GM12873 (cell line): ENCODE measurements around the gene ATP13A5.

Experiments
- CTCF ChIP-seq: IDR thresholded peaks from 2 replicates; pipeline ENCODE4 v1.5.1; 2012; ENCODE audit warnings: low read depth, mild to moderate bottlenecking, moderate library complexity, low read length, control low read depth; ENCODE audit not compliant: insufficient read depth; ENCODE audit errors: missing control alignments

ATP13A5 gene

GRCh38 chr3:193269343-193270028 lies 109.1 kb downstream of the ATP13A5 start:
- TF ChIP-seq CTCF: no peak

GRCh38 chr3:193262707-193263106 lies 115.8 kb downstream of the ATP13A5 start:
- no peak for TF ChIP-seq CTCF

- TF ChIP-seq CTCF: no peak
Measured at GRCh38 chr3:193261970-193262369, 116.6 kb downstream of the ATP13A5 start.

GRCh38 chr3:193253986-193254660 lies 124.4 kb downstream of the ATP13A5 start:
- TF ChIP-seq CTCF: no peak

- TF ChIP-seq CTCF: no peak
Measured at GRCh38 chr3:193250492-193250891, 128.1 kb downstream of the ATP13A5 start.

GRCh38 chr3:193248848-193249468 lies 129.6 kb downstream of the ATP13A5 start:
- TF ChIP-seq CTCF: no peak

- no peak for TF ChIP-seq CTCF
Measured at GRCh38 chr3:193243571-193243970, 135.0 kb downstream of the ATP13A5 start.
